ENCODE measurements around the gene DLGAP3.

The DLGAP3 gene

DNA sequence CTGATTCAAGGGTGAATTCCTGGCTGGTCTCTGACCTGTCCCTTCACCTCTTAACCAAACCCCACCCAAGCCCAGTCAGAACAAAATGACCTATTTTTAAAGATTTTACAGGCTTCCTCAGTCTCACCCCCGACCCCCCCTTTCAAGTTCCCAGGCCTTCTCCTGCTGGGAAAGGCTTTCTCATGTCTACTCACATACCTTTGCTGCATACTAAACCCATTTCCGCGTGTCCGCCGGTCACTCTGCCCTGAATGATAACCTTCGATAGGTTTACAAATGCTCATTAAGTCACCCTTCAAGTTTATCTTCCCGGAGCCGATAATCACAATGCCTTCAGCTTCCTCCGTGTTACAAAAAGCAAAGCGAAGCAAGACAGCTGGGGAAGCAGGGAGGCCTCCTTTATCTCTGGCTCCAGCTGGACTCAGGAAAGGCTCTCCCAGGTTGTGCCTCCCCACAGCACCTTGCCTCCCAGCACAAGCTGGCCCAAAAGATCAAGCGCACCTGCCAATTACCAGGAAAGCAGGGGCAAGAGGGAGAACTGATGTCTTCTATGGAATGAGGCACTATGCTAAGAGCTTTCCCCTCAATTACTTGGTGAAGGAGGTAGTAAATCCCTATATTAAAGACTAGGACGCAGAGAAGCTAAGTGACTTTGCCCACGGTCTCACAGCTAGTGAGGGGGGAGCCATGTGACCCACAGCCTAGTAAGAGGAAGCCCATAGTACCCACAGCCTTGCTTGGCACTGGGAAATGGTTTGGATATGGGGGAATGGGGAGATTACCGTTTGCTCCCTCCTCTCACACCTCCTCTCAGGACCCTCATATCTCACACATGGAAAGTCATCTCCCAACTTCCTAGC lies 85.8 kb downstream of the DLGAP3 start:
- Histone ChIP-seq H3K27ac (ENCODE audit: low read length) (no peak overlapping the region), H3K4me3 (ENCODE audit: low read length) (no peak overlapping the region), H3K9ac (ENCODE audit: low read depth, low read length) (peak overlapping the region; percentile 31; the same call in 1 of the 2 replicates), H3K4me1 (ENCODE audit: insufficient read depth, low read length) (peaks cover 23% of the 10 kb centered on the region), H3K36me3 (ENCODE audit: insufficient read depth, low read depth, low read length) (no peaks in the 10 kb centered on the region), H3K27me3 (ENCODE audit: insufficient read depth, low read length) (no peaks in the 10 kb centered on the region), H3K9me3 (ENCODE audit: insufficient read depth, low read depth, low read length) (no peaks in the 10 kb centered on the region)

DNA sequence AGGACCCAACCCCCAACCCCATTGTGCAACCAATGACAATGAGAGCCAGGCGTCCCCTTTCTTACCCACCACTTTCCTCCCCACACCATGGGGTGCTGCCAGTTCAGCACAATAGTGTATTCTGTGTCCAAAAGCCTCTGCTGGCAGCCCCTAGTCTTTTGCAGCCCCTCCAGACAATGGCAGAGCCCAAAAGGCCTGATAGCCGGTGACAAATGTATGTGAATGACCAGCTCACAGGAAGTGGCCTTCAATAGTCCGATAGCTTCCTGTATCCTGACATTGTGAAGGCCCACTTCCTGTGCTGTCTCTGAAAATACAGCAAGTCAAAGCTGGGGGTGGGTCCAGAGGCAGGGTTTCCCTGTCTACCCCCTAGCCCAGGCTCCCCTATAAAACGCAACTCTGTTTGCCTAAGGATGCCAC lies 86.5 kb downstream of the DLGAP3 start:
- no peak overlapping the region for H3K27ac ChIP-seq (ENCODE audit: low read length)
- H3K4me1 ChIP-seq (ENCODE audit: insufficient read depth, low read length) = peaks cover 17% of the 10 kb centered on the region
- H3K27me3 ChIP-seq (ENCODE audit: insufficient read depth, low read length) = no peaks in the 10 kb centered on the region
- H3K9me3 ChIP-seq (ENCODE audit: insufficient read depth, low read depth, low read length) = no peaks in the 10 kb centered on the region
- H3K4me3 ChIP-seq (ENCODE audit: low read length) = no peak overlapping the region
- peak overlapping the region; percentile 10; the same call in 1 of the 2 replicates for H3K9ac ChIP-seq (ENCODE audit: low read depth, low read length)
- no peaks in the 10 kb centered on the region for H3K36me3 ChIP-seq (ENCODE audit: insufficient read depth, low read depth, low read length)

DNA sequence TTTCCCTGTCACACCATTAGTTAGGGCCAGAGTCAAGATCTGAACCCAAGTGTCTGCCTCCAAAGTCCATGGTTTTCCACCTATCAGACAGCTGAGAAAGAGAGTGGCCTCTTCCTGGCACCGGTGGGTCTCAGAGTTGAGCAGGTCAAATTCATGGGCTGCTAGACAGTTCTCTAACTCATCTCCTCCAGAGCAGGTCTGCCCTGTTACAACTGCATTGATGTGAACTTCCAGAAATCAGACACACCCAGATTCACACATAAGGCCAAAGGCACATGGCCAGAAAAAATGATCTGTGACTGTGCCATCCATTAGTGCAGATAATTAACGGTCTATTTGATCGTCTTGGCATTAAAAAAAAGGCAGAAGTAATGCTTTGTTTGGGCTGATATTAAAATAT lies 87.4 kb downstream of the DLGAP3 start:
- no peak overlapping the region for H3K9ac ChIP-seq (ENCODE audit: low read depth, low read length)
- no peaks in the 10 kb centered on the region for H3K36me3 ChIP-seq (ENCODE audit: insufficient read depth, low read depth, low read length)
- H3K9me3 ChIP-seq (ENCODE audit: insufficient read depth, low read depth, low read length) = no peaks in the 10 kb centered on the region
- H3K27me3 ChIP-seq (ENCODE audit: insufficient read depth, low read length) = no peaks in the 10 kb centered on the region
- H3K4me1 ChIP-seq (ENCODE audit: insufficient read depth, low read length) = peaks cover 17% of the 10 kb centered on the region
- H3K27ac ChIP-seq (ENCODE audit: low read length) = no peak overlapping the region
- no peak overlapping the region for H3K4me3 ChIP-seq (ENCODE audit: low read length)

DNA sequence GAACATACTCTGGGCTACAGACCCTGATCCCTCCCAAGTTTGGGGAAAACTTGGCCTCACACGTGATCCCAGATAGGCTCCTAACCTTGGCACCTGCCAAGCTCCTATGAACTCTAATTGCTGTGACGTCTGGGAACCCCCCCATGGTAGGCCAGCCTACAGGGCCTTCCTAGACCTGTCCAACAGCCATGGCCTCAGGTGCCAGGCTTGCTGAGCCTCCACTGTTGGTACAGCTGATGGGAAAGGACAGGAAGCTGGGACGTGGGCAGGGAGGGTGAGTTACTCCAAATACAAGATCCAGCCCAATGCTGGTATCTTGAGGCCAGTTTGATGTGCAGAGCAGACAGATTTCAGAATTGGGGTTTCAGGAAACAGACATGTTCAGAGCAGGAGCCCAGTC lies 89.0 kb downstream of the DLGAP3 start:
- no peaks in the 10 kb centered on the region for H3K36me3 ChIP-seq (ENCODE audit: insufficient read depth, low read depth, low read length)

DNA sequence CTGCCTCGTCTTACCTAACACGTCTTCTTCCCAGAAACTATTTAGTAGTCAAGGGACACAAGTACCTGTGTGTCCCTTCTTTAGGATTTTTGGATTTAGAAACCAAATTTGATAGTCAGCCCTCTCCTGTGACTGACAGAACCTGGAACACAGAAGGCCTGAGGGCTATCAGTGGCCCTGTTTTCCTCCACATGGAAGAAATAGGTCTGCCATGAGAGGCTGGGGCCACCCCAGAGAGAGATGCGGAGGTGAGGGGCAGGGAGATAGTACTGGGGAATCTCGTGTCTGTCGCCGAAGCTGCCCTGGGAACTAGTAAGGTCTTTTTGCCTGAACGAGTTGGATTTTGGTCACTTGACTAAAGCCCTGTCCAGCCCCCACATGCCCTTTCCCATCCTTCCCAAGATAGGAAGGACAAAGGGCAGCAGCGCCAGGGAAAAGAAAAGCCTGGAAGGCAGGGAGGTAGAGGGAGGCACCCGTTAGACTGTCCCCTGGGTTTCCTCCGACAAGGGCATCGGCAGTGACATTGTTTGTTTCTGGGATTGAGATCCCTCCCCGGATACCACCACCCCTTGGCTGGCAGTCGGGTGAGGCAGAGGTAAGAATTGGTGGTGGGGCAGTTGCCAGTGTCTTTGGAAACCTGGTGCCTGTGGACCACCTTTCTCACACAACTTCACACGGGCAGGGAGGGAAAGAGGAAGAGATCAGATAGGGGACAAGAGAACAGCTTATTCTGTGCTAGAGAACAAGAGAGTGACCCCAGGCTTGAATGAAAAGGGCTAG lies 89.7 kb downstream of the DLGAP3 start:
- H3K9me3 ChIP-seq (ENCODE audit: insufficient read depth, low read depth, low read length) = no peaks in the 10 kb centered on the region
- no peak overlapping the region for H3K9ac ChIP-seq (ENCODE audit: low read depth, low read length)
- H3K27me3 ChIP-seq (ENCODE audit: insufficient read depth, low read length) = no peaks in the 10 kb centered on the region
- no peaks in the 10 kb centered on the region for H3K36me3 ChIP-seq (ENCODE audit: insufficient read depth, low read depth, low read length)
- H3K27ac ChIP-seq (ENCODE audit: low read length) = no peak overlapping the region
- peaks cover 15% of the 10 kb centered on the region for H3K4me1 ChIP-seq (ENCODE audit: insufficient read depth, low read length)
- H3K4me3 ChIP-seq (ENCODE audit: low read length) = no peak overlapping the region

More for the DNA sequence above, 89.0 kb downstream of the DLGAP3 start:
- Histone ChIP-seq H3K27me3 (ENCODE audit: insufficient read depth, low read length) (no peaks in the 10 kb centered on the region), H3K9ac (ENCODE audit: low read depth, low read length) (no peak overlapping the region), H3K9me3 (ENCODE audit: insufficient read depth, low read depth, low read length) (no peaks in the 10 kb centered on the region), H3K4me1 (ENCODE audit: insufficient read depth, low read length) (peaks cover 17% of the 10 kb centered on the region), H3K27ac (ENCODE audit: low read length) (no peak overlapping the region), H3K4me3 (ENCODE audit: low read length) (no peak overlapping the region)

DNA sequence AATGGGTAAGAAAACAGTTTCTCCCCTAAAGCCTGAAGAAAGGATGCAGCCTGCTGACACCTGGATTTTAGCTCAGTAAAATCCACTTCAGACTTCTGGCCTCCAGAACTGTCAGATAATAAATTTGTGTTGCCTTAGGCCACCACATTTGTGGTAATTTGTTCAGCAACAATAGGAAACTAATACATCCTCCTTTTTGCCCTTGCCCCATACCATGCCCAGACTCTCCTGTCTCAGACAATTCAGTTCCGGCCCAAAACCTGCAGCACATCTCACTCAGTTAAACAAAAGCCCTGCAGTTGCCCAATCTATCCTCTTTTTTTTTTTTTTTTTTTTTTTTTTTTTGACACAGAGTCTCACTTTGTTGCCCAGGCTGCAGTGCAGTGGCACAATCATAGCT lies 95.7 kb downstream of the DLGAP3 start:
- Histone ChIP-seq H3K36me3 (ENCODE audit: insufficient read depth, low read depth, low read length) (no peaks in the 10 kb centered on the region), H3K9ac (ENCODE audit: low read depth, low read length) (no peak overlapping the region), H3K27me3 (ENCODE audit: insufficient read depth, low read length) (no peaks in the 10 kb centered on the region), H3K4me3 (ENCODE audit: low read length) (no peak overlapping the region), H3K4me1 (ENCODE audit: insufficient read depth, low read length) (no peaks in the 10 kb centered on the region), H3K9me3 (ENCODE audit: insufficient read depth, low read depth, low read length) (no peaks in the 10 kb centered on the region), H3K27ac (ENCODE audit: low read length) (no peak overlapping the region)

DNA sequence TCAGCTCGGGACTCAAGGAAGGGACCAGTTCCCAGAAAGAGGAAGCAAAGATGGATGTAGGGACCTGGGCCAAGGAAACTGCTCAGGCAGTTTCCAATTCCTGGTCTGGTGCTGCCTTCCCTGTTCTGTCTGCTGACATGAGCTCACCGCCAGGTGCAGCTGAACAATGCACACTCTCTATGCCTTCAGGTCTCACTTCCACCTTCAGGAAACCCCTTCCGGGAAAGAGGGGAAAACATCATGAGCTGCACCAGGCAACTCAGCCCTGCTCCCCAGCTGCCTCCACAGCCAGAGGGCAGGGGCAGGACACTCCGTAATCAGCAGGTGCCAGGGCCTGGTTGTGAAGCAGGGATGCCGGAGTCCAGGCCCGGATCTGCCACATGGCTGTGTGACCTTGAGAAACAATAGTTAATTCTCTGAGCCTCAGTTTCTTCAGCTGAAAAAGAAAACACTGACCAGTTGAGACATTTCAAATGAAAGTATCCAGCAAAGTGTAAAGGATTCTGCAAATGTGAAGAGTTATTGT lies 97.7 kb downstream of the DLGAP3 start:
- no peak overlapping the region for H3K27ac ChIP-seq (ENCODE audit: low read length)
- no peaks in the 10 kb centered on the region for H3K9me3 ChIP-seq (ENCODE audit: insufficient read depth, low read depth, low read length)
- H3K27me3 ChIP-seq (ENCODE audit: insufficient read depth, low read length) = no peaks in the 10 kb centered on the region
- H3K4me3 ChIP-seq (ENCODE audit: low read length) = no peak overlapping the region
- H3K9ac ChIP-seq (ENCODE audit: low read depth, low read length) = no peak overlapping the region
- H3K36me3 ChIP-seq (ENCODE audit: insufficient read depth, low read depth, low read length) = no peaks in the 10 kb centered on the region
- H3K4me1 ChIP-seq (ENCODE audit: insufficient read depth, low read length) = no peaks in the 10 kb centered on the region

DNA sequence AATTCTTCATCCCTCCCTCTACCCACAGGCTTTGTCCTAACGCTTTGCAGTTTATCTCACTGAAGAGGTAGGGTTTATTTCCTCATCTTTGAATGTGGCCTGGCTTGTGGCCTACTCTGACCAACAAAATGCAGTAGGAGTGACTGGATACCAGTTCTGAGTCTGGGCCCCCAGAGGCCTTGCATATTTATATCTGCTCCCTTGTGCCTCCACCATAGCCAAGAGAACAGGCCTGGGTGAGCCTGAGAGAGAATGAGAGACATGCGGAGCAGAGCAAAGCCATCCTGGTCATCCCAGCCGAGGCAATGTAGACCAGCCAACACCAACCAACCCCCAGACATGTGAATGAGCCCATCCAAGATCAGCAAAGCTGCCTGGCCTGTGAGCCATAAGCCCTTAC lies 100.2 kb downstream of the DLGAP3 start:
- Histone ChIP-seq H3K36me3 (ENCODE audit: insufficient read depth, low read depth, low read length) (no peaks in the 10 kb centered on the region), H3K27ac (ENCODE audit: low read length) (no peak overlapping the region), H3K9ac (ENCODE audit: low read depth, low read length) (no peak overlapping the region), H3K9me3 (ENCODE audit: insufficient read depth, low read depth, low read length) (no peaks in the 10 kb centered on the region), H3K27me3 (ENCODE audit: insufficient read depth, low read length) (no peaks in the 10 kb centered on the region), H3K4me1 (ENCODE audit: insufficient read depth, low read length) (no peaks in the 10 kb centered on the region), H3K4me3 (ENCODE audit: low read length) (no peak overlapping the region)

DNA sequence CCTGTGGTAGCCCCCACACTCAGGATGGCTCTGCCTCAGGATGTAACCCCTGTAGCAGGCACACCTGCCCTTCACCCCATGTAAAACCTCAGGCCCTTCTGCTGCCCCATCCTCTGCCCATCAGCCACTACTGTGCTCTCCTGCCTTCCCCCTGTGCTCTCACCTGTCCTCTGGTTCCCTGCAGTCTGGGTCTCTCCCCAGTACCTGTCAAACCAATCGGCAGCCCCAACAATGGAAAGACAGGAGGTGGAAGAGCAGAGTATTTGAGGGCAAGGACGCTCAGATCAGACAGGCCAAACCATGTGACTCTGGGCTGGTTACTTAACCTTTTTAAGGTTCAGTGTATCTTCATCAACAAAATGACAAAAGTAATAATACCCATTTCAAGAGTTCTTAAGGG lies 100.8 kb downstream of the DLGAP3 start:
- H3K9me3 ChIP-seq (ENCODE audit: insufficient read depth, low read depth, low read length) = no peaks in the 10 kb centered on the region
- no peaks in the 10 kb centered on the region for H3K27me3 ChIP-seq (ENCODE audit: insufficient read depth, low read length)
- H3K36me3 ChIP-seq (ENCODE audit: insufficient read depth, low read depth, low read length) = no peaks in the 10 kb centered on the region
- no peaks in the 10 kb centered on the region for H3K4me1 ChIP-seq (ENCODE audit: insufficient read depth, low read length)
- no peak overlapping the region for H3K27ac ChIP-seq (ENCODE audit: low read length)
- no peak overlapping the region for H3K9ac ChIP-seq (ENCODE audit: low read depth, low read length)
- no peak overlapping the region for H3K4me3 ChIP-seq (ENCODE audit: low read length)

DNA sequence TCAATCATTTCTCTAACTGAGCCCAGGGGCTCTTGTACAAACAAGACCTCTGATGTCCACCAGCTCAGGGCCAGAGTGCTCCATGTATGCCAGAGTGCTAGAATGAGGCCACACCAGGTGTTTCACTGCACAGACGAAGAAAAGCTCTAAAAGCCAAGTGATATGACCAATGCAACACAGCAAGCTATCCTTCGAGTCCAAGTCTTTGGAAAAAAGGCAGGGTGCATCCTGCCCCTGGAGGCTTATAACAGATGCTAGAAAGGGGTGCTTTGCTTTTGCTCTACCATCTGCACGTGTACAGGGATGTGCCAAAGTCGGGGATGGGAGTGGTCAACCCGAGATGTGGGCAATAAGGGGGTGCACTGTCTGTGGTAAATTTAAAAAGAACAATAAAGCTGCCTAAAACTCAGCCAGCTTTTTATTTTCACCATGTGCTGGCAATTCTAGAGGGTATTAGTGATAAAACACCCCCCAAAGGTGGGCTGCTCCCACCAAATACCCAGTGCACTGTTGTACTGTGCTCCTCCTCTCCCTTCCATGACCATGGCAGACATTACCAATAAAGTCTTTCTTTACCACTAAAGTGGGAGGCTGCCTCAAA lies 102.0 kb downstream of the DLGAP3 start:
- Histone ChIP-seq H3K27me3 (ENCODE audit: insufficient read depth, low read length) (no peaks in the 10 kb centered on the region), H3K4me3 (ENCODE audit: low read length) (no peak overlapping the region), H3K9me3 (ENCODE audit: insufficient read depth, low read depth, low read length) (no peaks in the 10 kb centered on the region), H3K4me1 (ENCODE audit: insufficient read depth, low read length) (no peaks in the 10 kb centered on the region), H3K36me3 (ENCODE audit: insufficient read depth, low read depth, low read length) (no peaks in the 10 kb centered on the region), H3K27ac (ENCODE audit: low read length) (no peak overlapping the region), H3K9ac (ENCODE audit: low read depth, low read length) (no peak overlapping the region)

DNA sequence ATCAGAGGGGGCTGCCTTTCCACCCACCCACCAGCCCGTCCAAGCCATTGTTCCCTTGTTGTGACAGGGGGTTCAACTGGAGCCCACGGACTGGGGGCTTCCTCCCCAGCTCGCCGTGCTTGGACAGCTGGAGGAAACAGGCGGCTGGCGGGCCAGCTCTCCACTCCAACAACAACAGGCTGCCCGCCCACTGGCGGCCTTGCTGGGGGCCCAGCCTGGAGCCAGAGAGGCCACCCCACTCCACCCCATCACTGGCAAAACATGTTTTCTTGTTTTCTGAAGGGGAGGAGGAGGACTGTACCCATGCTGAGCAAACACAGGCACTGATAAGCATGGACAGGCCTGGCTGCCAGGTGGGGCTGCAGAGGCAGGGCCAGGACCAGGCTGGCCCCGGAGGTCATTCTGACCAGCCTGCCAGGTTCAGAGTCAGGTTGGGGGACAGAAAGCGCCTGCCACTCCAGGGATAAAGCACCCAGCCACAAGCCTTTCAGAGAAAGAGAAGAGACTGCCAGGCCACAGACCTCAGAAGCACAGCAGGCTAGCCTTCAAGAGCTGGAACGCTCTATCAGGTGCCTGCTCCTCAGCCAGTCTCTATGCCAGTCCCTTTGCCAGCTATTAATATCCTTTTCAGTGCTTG lies 103.9 kb downstream of the DLGAP3 start:
- Histone ChIP-seq H3K27ac (ENCODE audit: low read length) (no peak overlapping the region), H3K4me3 (ENCODE audit: low read length) (no peak overlapping the region)

More for the DNA sequence above, 103.9 kb downstream of the DLGAP3 start:
- no peak overlapping the region for H3K9ac ChIP-seq (ENCODE audit: low read depth, low read length)
- H3K36me3 ChIP-seq (ENCODE audit: insufficient read depth, low read depth, low read length) = no peaks in the 10 kb centered on the region
- no peaks in the 10 kb centered on the region for H3K9me3 ChIP-seq (ENCODE audit: insufficient read depth, low read depth, low read length)
- no peaks in the 10 kb centered on the region for H3K27me3 ChIP-seq (ENCODE audit: insufficient read depth, low read length)
- no peaks in the 10 kb centered on the region for H3K4me1 ChIP-seq (ENCODE audit: insufficient read depth, low read length)

All from iPS-20b (cell line).